Keratinocyte (primary cell): ENCODE data around the gene TBC1D10B. TPM values are rescaled to one million over a fixed set of nuclear protein-coding genes. Genes with fewer than 3 reads are reported as not detected.

Experiments used
- DNase-seq: peaks from one replicate; pipeline ENCODE4 v3.0.0-alpha.2; 2011; ENCODE audit warnings: low read depth, missing footprints, low spot score
- FAIRE-seq: peaks from 2 replicates; lab custom pipeline; 2011; peaks lifted over from hg19 to GRCh38; lab: Jason Lieb, UNC
- H2AFZ ChIP-seq: 2 replicates; pipeline ENCODE4 v1.6.0; 2012; ENCODE audit warnings: low read length, control low read depth, inconsistent platforms; ENCODE audit not compliant: control insufficient read depth
- H3K27ac ChIP-seq: 2 replicates; pipeline ENCODE4 v1.5.1; 2011; ENCODE audit warnings: low read length; ENCODE audit not compliant: control insufficient read depth, insufficient read depth
- H3K27me3 ChIP-seq: 3 replicates; pipeline ENCODE4 v1.6.0; 2011; ENCODE audit warnings: low read length; ENCODE audit not compliant: control insufficient read depth, insufficient read depth; ENCODE audit errors: extremely low read depth
- H3K36me3 ChIP-seq, 2 experiments: 2 replicates in 1 of 2; 3 replicates in 1 of 2; pipeline ENCODE4 v1.5.1; 2011; ENCODE audit warnings: low read length in 2 of 2, mild to moderate bottlenecking in 1 of 2; ENCODE audit not compliant: control insufficient read depth in 2 of 2, insufficient read depth in 2 of 2; ENCODE audit errors: extremely low read depth in 1 of 2
- H3K4me1 ChIP-seq: 3 replicates; pipeline ENCODE4 v1.5.1; 2011; ENCODE audit warnings: low read length; ENCODE audit not compliant: control insufficient read depth, insufficient read depth; ENCODE audit errors: extremely low read depth
- H3K4me2 ChIP-seq: 3 replicates; pipeline ENCODE4 v1.6.0; 2011; ENCODE audit warnings: low read depth, low read length; ENCODE audit not compliant: control insufficient read depth, insufficient read depth; ENCODE audit errors: extremely low read depth
- H3K4me3 ChIP-seq, 3 experiments: fragments of 200-600 bp in 1 of 3; sonication (generic) in 1 of 3; 2 replicates in 2 of 3; 3 replicates in 1 of 3; pipeline ENCODE4 v1.5.1; 2011 to 2016; ENCODE audit warnings: low read length in 3 of 3, mild to moderate bottlenecking in 3 of 3, control low read depth in 2 of 3, inconsistent platforms in 1 of 3, low read depth in 1 of 3, mixed read lengths in 1 of 3, mixed run types in 1 of 3, moderate library complexity in 1 of 3; ENCODE audit not compliant: control insufficient read depth in 2 of 3, insufficient read depth in 2 of 3; ENCODE audit errors: extremely low read depth in 1 of 3
- H3K79me2 ChIP-seq: 2 replicates; pipeline ENCODE4 v1.6.0; 2012; ENCODE audit warnings: low read length; ENCODE audit not compliant: control insufficient read depth, insufficient read depth
- H3K9ac ChIP-seq: 3 replicates; pipeline ENCODE4 v1.6.0; 2011; ENCODE audit warnings: low read length; ENCODE audit not compliant: control insufficient read depth, insufficient read depth; ENCODE audit errors: extremely low read depth
- H3K9me1 ChIP-seq: 3 replicates; pipeline ENCODE4 v1.6.0; 2011; ENCODE audit warnings: low read length; ENCODE audit not compliant: control insufficient read depth, insufficient read depth; ENCODE audit errors: extremely low read depth
- H3K9me3 ChIP-seq: 2 replicates; pipeline ENCODE4 v1.5.1; 2012; ENCODE audit warnings: low read depth, low read length; ENCODE audit not compliant: control insufficient read depth
- H4K20me1 ChIP-seq: 3 replicates; pipeline ENCODE4 v1.6.0; 2011; ENCODE audit warnings: low read length; ENCODE audit not compliant: control insufficient read depth, insufficient read depth; ENCODE audit errors: extremely low read depth
- CTCF ChIP-seq, 3 experiments: IDR thresholded peaks in 1 of 3; conservative IDR thresholded peaks in 1 of 3; optimal IDR thresholded peaks in 1 of 3; 2 replicates in 2 of 3; 3 replicates in 1 of 3; pipeline versions ENCODE3 to v1.5.1; 2011; ENCODE audit warnings: low read length in 3 of 3, mild to moderate bottlenecking in 3 of 3, moderate library complexity in 2 of 3, control low read depth in 1 of 3, inconsistent platforms in 1 of 3; ENCODE audit not compliant: insufficient read depth in 2 of 3; ENCODE audit errors: extremely low read depth in 1 of 3
- EZH2 ChIP-seq: IDR thresholded peaks from one replicate; pipeline ENCODE4 v1.6.1; 2012; ENCODE audit warnings: inconsistent platforms, mild to moderate bottlenecking, low read length, moderate library complexity
- dilution Hi-C: fragments of 300-500 bp; cut with MboI; formaldehyde crosslinking; loops from one replicate; pipeline ENCODE4 v1.7.0; 2020; ENCODE audit warnings: low sequenced_read_pairs; ENCODE audit not compliant: extremely low pct_ligation_motif_present
- polyA minus RNA-seq, 3 experiments: library from RNA; depleted of rRNA, polyadenylated mRNA; stranded (reverse); fragments of >200 nt; gene quantifications; 1 replicate in 1 of 3; 2 replicates in 1 of 3; 3 replicates in 1 of 3; pipeline ENCODE4 v1.2.3, GENCODE V29; 2011
- polyA plus RNA-seq, 5 experiments: library from polyadenylated mRNA; depleted of rRNA in 3 of 5; stranded (reverse) in 3 of 5; stranded (forward) in 1 of 5; unstranded in 1 of 5; fragments of >200 nt; gene quantifications; 1 replicate in 1 of 5; 2 replicates in 3 of 5; 3 replicates in 1 of 5; pipeline versions ENCODE4 v1.2.1 to v1.2.3, GENCODE V29; 2011 to 2012; ENCODE audit warnings: missing spikeins in 2 of 5, low read depth in 1 of 5, low replicate concordance in 1 of 5

Gene TBC1D10B
- polyA plus RNA-seq, result 8.6 to 20.0 TPM (median 8.9 TPM) in 3 replicates
- 7.0 TPM for polyA plus RNA-seq (2011; ENCODE audit: low read depth)
- 11.1 and 20.1 TPM in 2 replicates for polyA plus RNA-seq (2011; cell fraction: cytosol; rRNA removed)
- 27.7 and 32.3 TPM in 2 replicates for polyA plus RNA-seq (2011; cell fraction: nucleus; rRNA removed)
- polyA plus RNA-seq (2012; ENCODE audit: low replicate concordance), result 22.4 and 30.2 TPM in 2 replicates
- polyA minus RNA-seq, result 14.2 to 51.2 TPM (median 17.3 TPM) in 3 replicates
- polyA minus RNA-seq (2011; cell fraction: cytosol; rRNA and poly(A)+ RNA removed), result 35.9 TPM
- 17.9 and 18.5 TPM in 2 replicates for polyA minus RNA-seq (2011; cell fraction: nucleus; rRNA and poly(A)+ RNA removed)

DNA sequence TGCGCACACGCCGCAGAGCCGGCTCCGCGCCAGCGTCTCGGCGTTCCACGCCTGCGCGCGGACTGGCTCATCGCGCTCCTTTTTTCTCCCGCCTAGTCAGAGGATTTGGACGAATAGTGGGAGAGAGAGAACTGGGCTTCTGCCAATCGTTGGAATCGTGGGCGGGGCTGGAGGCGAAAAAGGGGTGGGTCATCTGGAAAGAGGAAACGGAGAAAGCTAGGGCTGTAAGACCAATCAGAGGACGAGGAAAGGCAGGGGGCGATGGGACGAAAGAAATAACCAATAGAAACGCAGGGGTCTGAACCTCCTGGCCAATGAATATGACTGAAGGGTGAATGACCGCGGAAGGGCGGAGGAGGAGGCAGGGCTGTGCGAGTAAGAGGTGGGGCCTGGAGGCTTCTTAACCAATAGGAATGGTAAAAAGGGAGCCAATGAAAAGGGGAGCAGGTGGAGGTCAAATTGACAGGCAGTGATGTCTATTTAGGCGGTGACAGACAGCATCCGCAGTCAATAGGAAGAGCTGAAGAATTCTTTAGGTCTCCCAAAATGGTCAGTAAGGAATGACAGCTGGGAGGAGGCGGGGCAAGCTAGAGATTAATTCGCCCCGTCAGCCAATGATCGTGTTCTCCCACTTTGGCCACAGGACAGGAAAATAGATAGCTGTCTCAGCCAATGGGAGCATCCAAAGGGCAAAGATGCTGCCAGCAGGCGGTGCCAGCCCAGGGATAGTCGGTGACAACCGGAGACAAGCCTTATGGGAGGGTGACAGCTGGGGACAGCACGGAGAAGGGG, at the start of gene TBC1D10B:
TSS of gene TBC1D10B (minus strand) at position 39 of the 792 bp plus-strand sequence. CDS start 311 bp downstream, outside the sequence.
- Histone ChIP-seq H4K20me1 (peaks cover 12% of the 10 kb centered on the region), H3K9ac (peak within 1 kb of the TSS; percentile 80), H3K4me1 (peaks cover 25% of the 10 kb centered on the region), H3K36me3 (peaks cover 0 to 10% of the 10 kb centered on the region in 2 experiments), H3K4me2 (peak within 1 kb of the TSS; percentile 95), H2AFZ (peak within 1 kb of the TSS; percentile 78), H3K79me2 (peaks cover 43% of the 10 kb centered on the region), H3K27me3 (no peaks in the 10 kb centered on the region), H3K9me1 (peaks cover 3% of the 10 kb centered on the region), H3K27ac (peak within 1 kb of the TSS; percentile 73), H3K9me3 (no peaks in the 10 kb centered on the region), H3K4me3 (peak within 1 kb of the TSS; percentile 74 to 97 (median 82))
- peak; percentile 99 for DNase-seq
- peak; percentile 98 for FAIRE-seq
- dilution Hi-C loops, result no loop called here
- TF ChIP-seq CTCF (optimal IDR thresholded peaks at IDR 0.05 in 1 of 3, IDR thresholded peaks at IDR 0.05 in 1 of 3, conservative IDR thresholded peaks at IDR 0.05 in 1 of 3; ENCODE audit: extremely low read depth in 1 of 3, insufficient read depth in 2 of 3, low read length in 3 of 3), result peak in 2 of 3 experiments; percentile 16 to 37
- TF ChIP-seq EZH2, result no peak

- Histone ChIP-seq H3K27ac (peak overlapping the region; percentile 36), H3K27me3 (no peaks in the 10 kb centered on the region), H4K20me1 (no peaks in the 10 kb centered on the region), H3K9ac (peak overlapping the region; percentile 64), H3K4me3 (peak overlapping the region; percentile 39 to 65 (median 64)), H3K4me1 (peaks cover 14% of the 10 kb centered on the region), H2AFZ (peak overlapping the region; percentile 75), H3K9me1 (no peaks in the 10 kb centered on the region), H3K4me2 (peak overlapping the region; percentile 72), H3K79me2 (no peaks in the 10 kb centered on the region), H3K9me3 (no peaks in the 10 kb centered on the region), H3K36me3 (peaks cover 14 to 15% of the 10 kb centered on the region in 2 experiments)
- TF ChIP-seq EZH2, result no peak
- TF ChIP-seq CTCF (optimal IDR thresholded peaks at IDR 0.05 in 1 of 3, IDR thresholded peaks at IDR 0.05 in 1 of 3, conservative IDR thresholded peaks at IDR 0.05 in 1 of 3; ENCODE audit: extremely low read depth in 1 of 3, insufficient read depth in 2 of 3, low read length in 3 of 3), result no peak
- no peak for FAIRE-seq
- dilution Hi-C loops, result no loop called here
- no peak for DNase-seq
Observed at GRCh38 chr16:30418350-30419181, 48.3 kb upstream of the TBC1D10B start.
